ENCODE results near the gene PRRC2B. TPM values are rescaled to one million over a fixed set of nuclear protein-coding genes. Genes with fewer than 3 reads are reported as not detected.
"Not testable (repeated sequence)": the region's sequence is repeated elsewhere in the genome, so short reads cannot be mapped to it uniquely, and the experiment has no call there.

Gene PRRC2B
- total RNA-seq, 2 experiments from 2014 or later = 242 to 293 TPM

- Mint-ChIP-seq H3K9me3 (ENCODE audit: low read depth) (no peaks in the 10 kb centered on the region), H3K4me3 (peak overlapping the region; percentile 83), H3K27me3 (no peaks in the 10 kb centered on the region), H3K36me3 (peaks cover 19% of the 10 kb centered on the region), H3K4me1 (peaks cover 55% of the 10 kb centered on the region), H3K27ac (peak overlapping the region; percentile 91)
- CTCF ChIA-PET = interaction anchor here (0.7 to 2.5 kb wide), 3 partner anchors 11 to 279 kb away, joined by 3 to 19 read pairs (median 4); no protein-coding TSS in a partner anchor
- ATAC-seq (peak; percentile 55), DNase-seq (peak; percentile 87)
These were observed 1.5 kb downstream of the PRRC2B start for GRCh38 chr9:131395157-131396098.

GRCh38 chr9:131396099-131396479 is 2.2 kb downstream of the PRRC2B start:
- H3K4me3 Mint-ChIP-seq = peak overlapping the region; percentile 83
- DNase-seq; H3K27me3 Mint-ChIP-seq; ATAC-seq; H3K9me3 Mint-ChIP-seq (ENCODE audit: low read depth): not testable (repeated sequence)
- H3K36me3 Mint-ChIP-seq = peaks cover 20% of the 10 kb centered on the region
- H3K4me1 Mint-ChIP-seq = peaks cover 62% of the 10 kb centered on the region
- peak overlapping the region; percentile 91 for H3K27ac Mint-ChIP-seq
- CTCF ChIA-PET = interaction anchor here (0.5 to 2.5 kb wide), 6 partner anchors 10 to 279 kb away, joined by 3 to 19 read pairs (median 3); no protein-coding TSS in a partner anchor

GRCh38 chr9:131396626-131397025 is 2.7 kb downstream of the PRRC2B start:
- CTCF ChIA-PET = interaction anchor here (0.5 to 2.5 kb wide), 8 partner anchors 9 to 104 kb away, joined by 3 to 19 read pairs (median 3); no protein-coding TSS in a partner anchor
- Mint-ChIP-seq H3K4me1 (peaks cover 65% of the 10 kb centered on the region), H3K27ac (peak overlapping the region; percentile 88), H3K9me3 (ENCODE audit: low read depth) (no peaks in the 10 kb centered on the region), H3K27me3 (no peaks in the 10 kb centered on the region), H3K36me3 (peaks cover 22% of the 10 kb centered on the region), H3K4me3 (peak overlapping the region; percentile 83)
- no peak for DNase-seq
- ATAC-seq = no peak

GRCh38 chr9:131397100-131397790 is 3.4 kb downstream of the PRRC2B start:
- H3K4me1 Mint-ChIP-seq = peaks cover 69% of the 10 kb centered on the region
- H3K36me3 Mint-ChIP-seq = peaks cover 24% of the 10 kb centered on the region
- CTCF ChIA-PET = interaction anchor here (0.7 to 3.0 kb wide), 11 partner anchors 9 to 103 kb away, joined by 3 to 19 read pairs (median 3); no protein-coding TSS in a partner anchor
- DNase-seq (no peak), ATAC-seq (no peak)
- peak overlapping the region; percentile 83 for H3K4me3 Mint-ChIP-seq
- no peaks in the 10 kb centered on the region for H3K9me3 Mint-ChIP-seq (ENCODE audit: low read depth)
- peak overlapping the region; percentile 88 for H3K27ac Mint-ChIP-seq
- H3K27me3 Mint-ChIP-seq = no peaks in the 10 kb centered on the region

GRCh38 chr9:131398204-131398603 is 4.3 kb downstream of the PRRC2B start:
- peaks cover 33% of the 10 kb centered on the region for H3K36me3 Mint-ChIP-seq
- H3K27me3 Mint-ChIP-seq = no peaks in the 10 kb centered on the region
- H3K4me1 Mint-ChIP-seq = peaks cover 75% of the 10 kb centered on the region
- DNase-seq (peak; percentile 89), ATAC-seq (peak; percentile 43)
- H3K4me3 Mint-ChIP-seq = peak overlapping the region; percentile 83
- H3K9me3 Mint-ChIP-seq (ENCODE audit: low read depth) = no peaks in the 10 kb centered on the region
- peak overlapping the region; percentile 88 for H3K27ac Mint-ChIP-seq
- CTCF ChIA-PET = interaction anchor here (1.2 to 3.0 kb wide), 7 partner anchors 9 to 78 kb away, joined by 3 to 16 read pairs (median 5); no protein-coding TSS in a partner anchor

- Mint-ChIP-seq H3K4me3 (peak overlapping the region; percentile 48), H3K27me3 (no peaks in the 10 kb centered on the region), H3K4me1 (peaks cover 86% of the 10 kb centered on the region), H3K36me3 (peaks cover 36% of the 10 kb centered on the region), H3K9me3 (ENCODE audit: low read depth) (no peaks in the 10 kb centered on the region), H3K27ac (peak overlapping the region; percentile 71)
- ATAC-seq (no peak), DNase-seq (no peak)
- CTCF ChIA-PET = interaction anchor here (2.6 to 3.0 kb wide), 2 partner anchors 7 to 27 kb away, joined by 11 to 16 read pairs; no protein-coding TSS in a partner anchor
These were observed 6.1 kb downstream of the PRRC2B start for GRCh38 chr9:131399972-131400371.

- ATAC-seq = no peak
These were observed 6.7 kb downstream of the PRRC2B start for GRCh38 chr9:131400627-131401026.

GRCh38 chr9:131402073-131402472 is 8.2 kb downstream of the PRRC2B start:
- Mint-ChIP-seq H3K4me1 (peaks cover 88% of the 10 kb centered on the region), H3K4me3 (no peak overlapping the region), H3K27me3 (no peaks in the 10 kb centered on the region), H3K9me3 (ENCODE audit: low read depth) (no peaks in the 10 kb centered on the region), H3K27ac (peak overlapping the region; percentile 37), H3K36me3 (peaks cover 26% of the 10 kb centered on the region)
- ATAC-seq (no peak), DNase-seq (no peak)
- CTCF ChIA-PET = no interaction called here

More at GRCh38 chr9:131400627-131401026, 6.7 kb downstream of the PRRC2B start:
- H3K9me3 Mint-ChIP-seq (ENCODE audit: low read depth) = no peaks in the 10 kb centered on the region
- CTCF ChIA-PET = interaction anchor here (3.0 kb wide), 1 partner anchor 27 kb away, joined by 11 read pairs; no protein-coding TSS in a partner anchor
- peaks cover 32% of the 10 kb centered on the region for H3K36me3 Mint-ChIP-seq
- no peaks in the 10 kb centered on the region for H3K27me3 Mint-ChIP-seq
- peak overlapping the region; percentile 49 for H3K27ac Mint-ChIP-seq
- no peak for DNase-seq
- no peak overlapping the region for H3K4me3 Mint-ChIP-seq
- peaks cover 86% of the 10 kb centered on the region for H3K4me1 Mint-ChIP-seq

- Mint-ChIP-seq H3K36me3 (peaks cover 23% of the 10 kb centered on the region), H3K4me3 (no peak overlapping the region), H3K9me3 (ENCODE audit: low read depth) (no peaks in the 10 kb centered on the region), H3K27me3 (no peaks in the 10 kb centered on the region), H3K4me1 (peaks cover 88% of the 10 kb centered on the region), H3K27ac (peak overlapping the region; percentile 37)
- no peak for DNase-seq
- CTCF ChIA-PET = interaction anchor here (1.5 kb wide), 1 partner anchor 30 kb away, joined by 5 read pairs; no protein-coding TSS in a partner anchor
- no peak for ATAC-seq
These were observed 9.0 kb downstream of the PRRC2B start for GRCh38 chr9:131402738-131403492.

- H3K36me3 Mint-ChIP-seq = peaks cover 23% of the 10 kb centered on the region
- no peaks in the 10 kb centered on the region for H3K27me3 Mint-ChIP-seq
- ATAC-seq = no peak
- no peak overlapping the region for H3K27ac Mint-ChIP-seq
- no peak overlapping the region for H3K4me3 Mint-ChIP-seq
- H3K9me3 Mint-ChIP-seq (ENCODE audit: low read depth) = no peaks in the 10 kb centered on the region
- peaks cover 88% of the 10 kb centered on the region for H3K4me1 Mint-ChIP-seq
- CTCF ChIA-PET = interaction anchor here (1.5 kb wide), 1 partner anchor 31 kb away, joined by 5 read pairs; no protein-coding TSS in a partner anchor
- no peak for DNase-seq
These were observed 9.5 kb downstream of the PRRC2B start for GRCh38 chr9:131403493-131403773.

GRCh38 chr9:131404581-131404980 is 10.7 kb downstream of the PRRC2B start:
- peak overlapping the region; percentile 86 for H3K27ac Mint-ChIP-seq
- no peak for DNase-seq
- peak overlapping the region; percentile 70 for H3K4me3 Mint-ChIP-seq
- ATAC-seq = no peak
- H3K9me3 Mint-ChIP-seq (ENCODE audit: low read depth) = no peaks in the 10 kb centered on the region
- H3K4me1 Mint-ChIP-seq = peaks cover 92% of the 10 kb centered on the region
- no peaks in the 10 kb centered on the region for H3K27me3 Mint-ChIP-seq
- H3K36me3 Mint-ChIP-seq = peaks cover 23% of the 10 kb centered on the region
- CTCF ChIA-PET = interaction anchor here (0.8 to 5.1 kb wide), 11 partner anchors 9 to 206 kb away, joined by 3 to 36 read pairs (median 4); no protein-coding TSS in a partner anchor

GRCh38 chr9:131404987-131405386 is 11.1 kb downstream of the PRRC2B start:
- DNase-seq = no peak
- Mint-ChIP-seq H3K27me3 (no peaks in the 10 kb centered on the region), H3K9me3 (ENCODE audit: low read depth) (no peaks in the 10 kb centered on the region), H3K27ac (peak overlapping the region; percentile 86), H3K36me3 (peaks cover 20% of the 10 kb centered on the region), H3K4me1 (peaks cover 92% of the 10 kb centered on the region), H3K4me3 (peak overlapping the region; percentile 70)
- CTCF ChIA-PET = interaction anchor here (0.7 to 5.1 kb wide), 14 partner anchors 9 to 155 kb away, joined by 3 to 36 read pairs (median 4); partner anchors contain the start of gene POMT1
- ATAC-seq = no peak
